ENCODE data around the gene ERBIN.
"Not testable (repeated sequence)": the region's sequence is repeated elsewhere in the genome, so short reads cannot be mapped to it uniquely, and the experiment has no call there.

Gene ERBIN

GRCh38 chr5:65926276-65926783 lies at the start of gene ERBIN:
TSS of gene ERBIN (plus strand) at chr5:65926575. CDS start at chr5:65992719, 66,144 bp downstream.
- DNase-seq: peak; percentile 27

DNA sequence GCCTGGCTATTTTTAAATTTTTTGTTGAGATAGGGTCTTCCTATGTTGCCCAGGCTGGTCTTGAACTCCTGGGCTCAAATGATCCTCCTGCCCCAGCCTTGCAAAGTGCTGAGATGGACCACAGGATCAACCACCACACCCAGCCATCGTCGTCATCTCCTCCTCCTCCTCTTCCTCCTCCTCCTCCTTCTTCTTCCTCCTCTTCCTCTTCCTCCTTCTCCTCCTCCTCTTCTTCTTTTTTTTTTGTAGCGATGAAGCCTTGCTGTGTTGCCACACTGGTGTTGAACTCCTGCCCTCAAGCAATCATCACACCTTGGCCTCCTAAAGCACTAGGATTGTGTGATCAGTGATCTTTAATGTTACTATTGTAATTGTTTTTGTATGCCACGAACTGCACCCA lies 49.4 kb upstream of the ERBIN start:
- DNase-seq: no peak

GRCh38 chr5:65879668-65880256 lies 46.6 kb upstream of the ERBIN start:
- not testable (repeated sequence) for DNase-seq

DNA sequence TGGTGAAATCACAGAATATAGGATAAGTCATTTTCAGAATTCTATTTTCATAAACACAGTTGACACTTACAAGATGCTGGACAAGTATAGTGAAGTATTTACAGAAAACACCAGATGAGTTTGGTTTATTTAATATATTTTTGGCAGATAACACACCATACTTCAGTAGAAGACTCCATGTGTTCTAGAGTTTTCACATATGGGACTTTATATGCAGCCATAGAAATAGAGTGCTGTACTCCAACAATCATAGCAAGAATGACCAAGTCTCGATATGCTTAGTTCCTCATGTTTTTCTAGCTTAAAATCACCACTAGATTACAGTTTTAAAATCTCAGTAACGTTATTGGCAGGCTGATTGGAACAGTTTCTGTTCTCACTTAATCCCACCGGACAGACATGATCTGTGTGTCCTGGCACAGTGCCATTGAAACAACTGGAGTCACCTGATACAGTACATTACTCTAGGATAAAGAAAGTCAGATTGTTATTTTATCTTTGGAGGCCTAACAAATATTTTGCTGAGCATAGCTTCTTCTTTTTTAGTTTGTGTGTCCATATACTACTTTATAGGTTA lies 45.8 kb upstream of the ERBIN start:
- DNase-seq: no peak

GRCh38 chr5:65882278-65882677 lies 44.1 kb upstream of the ERBIN start:
- no peak for DNase-seq

DNA sequence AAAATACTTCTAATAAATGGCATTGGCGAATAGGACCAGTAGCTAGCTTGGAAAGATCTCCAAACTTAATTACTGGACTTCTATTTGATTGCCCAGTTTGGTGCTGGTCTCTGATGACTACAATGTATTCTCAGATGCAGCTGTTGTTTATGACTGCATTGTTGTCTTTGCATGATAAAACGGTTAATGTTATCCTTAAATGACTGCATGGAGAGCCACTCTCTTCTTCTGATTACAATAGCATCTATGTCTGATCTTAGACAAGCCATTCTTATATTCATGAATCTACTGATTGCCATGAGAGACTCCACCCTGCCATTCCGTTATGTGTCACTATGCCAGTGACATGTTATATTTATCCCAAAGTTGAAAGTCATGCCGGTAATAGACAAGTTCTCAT lies 42.9 kb upstream of the ERBIN start:
- no peak for DNase-seq

DNA sequence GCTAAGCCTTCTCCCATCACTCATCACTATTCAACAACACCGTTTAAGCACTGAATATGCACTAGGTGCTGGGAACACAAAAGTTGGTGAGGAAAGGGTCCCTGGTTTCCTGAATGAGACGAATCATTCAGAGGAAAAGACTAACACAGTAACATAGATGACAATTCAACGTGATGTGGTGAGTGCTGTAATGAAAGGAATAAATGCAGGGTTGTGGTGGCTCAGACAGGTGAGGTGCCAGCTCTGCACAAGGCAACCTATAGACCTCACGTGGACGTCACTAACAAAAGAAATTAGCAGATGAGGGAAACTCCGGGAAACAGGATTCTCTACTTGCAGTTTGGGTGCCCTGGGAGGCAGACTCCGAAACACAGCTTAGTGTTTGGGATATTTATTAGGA lies 40.0 kb upstream of the ERBIN start:
- DNase-seq: no peak

DNA sequence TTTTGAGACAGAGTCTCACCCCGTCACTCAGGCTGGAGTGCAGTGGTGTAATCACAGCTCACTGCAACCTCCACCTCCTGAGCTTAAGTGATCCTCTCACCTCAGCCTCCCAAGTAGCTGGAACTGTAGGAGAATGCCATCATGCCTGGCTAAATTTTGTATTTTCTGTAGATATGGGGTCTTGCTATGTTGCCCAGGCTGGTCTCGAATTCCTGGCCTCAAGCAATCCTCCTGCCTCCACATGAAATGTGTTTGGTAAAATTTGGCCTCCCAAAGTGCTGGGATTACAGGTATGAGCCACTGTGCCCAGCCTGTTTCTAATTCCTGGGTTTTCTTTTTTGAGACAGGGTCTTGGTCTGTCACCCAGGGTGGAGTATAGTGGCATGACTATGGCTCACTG lies 34.4 kb upstream of the ERBIN start:
- DNase-seq: not testable (repeated sequence)

- DNase-seq: no peak
These were observed 33.6 kb upstream of the ERBIN start for GRCh38 chr5:65892801-65893200.

GRCh38 chr5:65893749-65894430 lies 32.5 kb upstream of the ERBIN start:
- DNase-seq: no peak

GRCh38 chr5:65895891-65896290 lies 30.5 kb upstream of the ERBIN start:
- DNase-seq: no peak

DNA sequence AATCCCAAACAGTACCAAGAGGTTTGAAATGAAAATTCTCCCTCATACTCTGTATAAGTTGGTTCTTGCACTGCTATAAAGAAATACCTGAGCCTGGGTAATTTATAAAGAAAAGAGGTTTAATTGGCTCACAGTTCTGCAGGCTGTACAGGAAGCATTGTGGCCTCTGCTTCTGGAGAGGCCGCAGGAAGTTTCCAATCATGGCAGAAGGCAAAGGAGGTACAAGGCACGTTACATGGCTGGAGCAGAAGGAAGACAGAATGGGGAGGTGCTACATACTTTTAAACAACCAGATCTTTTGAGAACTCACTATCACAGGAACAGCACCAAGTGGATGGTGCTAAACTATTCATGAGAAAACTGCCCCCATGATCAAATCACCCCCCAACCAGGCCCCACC lies 25.6 kb upstream of the ERBIN start:
- DNase-seq: no peak

DNA sequence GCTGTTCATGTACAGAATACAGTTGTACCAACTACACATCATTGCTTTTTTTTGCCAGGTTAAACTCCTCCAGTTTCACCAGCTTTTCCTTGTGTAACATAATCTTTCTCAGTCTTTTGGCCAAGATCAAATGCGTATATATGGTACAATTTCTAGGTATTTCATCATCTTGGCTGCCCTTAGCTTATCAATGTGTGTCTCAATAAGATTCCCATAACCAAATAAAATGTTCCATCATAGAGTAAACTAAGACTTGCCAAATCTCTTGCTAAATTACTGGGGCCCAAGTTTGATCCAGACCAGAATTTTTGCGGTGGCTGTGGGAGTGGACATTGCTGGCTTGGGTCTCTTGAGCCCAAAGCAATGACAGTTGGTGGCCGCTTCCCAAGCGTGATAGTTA lies 24.3 kb upstream of the ERBIN start:
- no peak for DNase-seq

DNA sequence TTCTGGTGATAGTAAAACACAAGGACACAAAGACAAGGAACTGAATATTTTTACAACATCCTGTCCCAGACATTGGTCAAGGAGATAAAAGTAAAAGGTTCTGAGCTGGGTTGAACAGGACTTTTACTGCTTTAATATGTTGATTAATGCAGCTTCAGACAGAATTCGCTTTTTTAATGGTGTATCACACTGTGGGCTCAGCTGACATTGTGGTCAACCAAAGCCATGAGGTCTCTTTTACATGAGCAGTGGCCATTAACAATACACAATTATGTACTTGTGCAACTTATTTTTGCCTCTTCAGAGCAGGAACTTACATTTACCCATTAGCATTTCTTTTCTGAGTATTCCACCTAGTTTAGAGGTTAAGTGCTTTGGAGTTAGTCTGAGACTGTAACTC lies 22.8 kb upstream of the ERBIN start:
- no peak for DNase-seq

- DNase-seq: no peak
These were observed 20.1 kb upstream of the ERBIN start for GRCh38 chr5:65906256-65906655.

DNA sequence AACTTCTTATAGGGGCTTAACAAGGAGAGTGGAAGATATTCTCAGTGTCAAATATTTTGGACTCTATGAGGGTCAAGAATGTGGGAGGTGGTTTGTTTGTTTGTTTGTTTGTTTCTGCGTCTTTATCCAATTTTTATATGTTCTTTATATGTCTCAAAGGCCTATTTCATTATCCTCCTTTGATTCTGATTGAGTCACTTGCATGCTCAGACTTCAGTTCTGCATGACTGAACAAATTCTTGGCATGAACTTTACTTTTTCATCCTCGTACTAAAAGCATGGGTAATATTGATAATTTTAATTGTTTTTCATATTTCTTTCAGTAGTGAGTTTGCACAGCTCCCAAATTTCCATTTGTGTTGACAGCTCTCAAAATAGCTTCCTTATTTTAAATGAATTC lies 19.2 kb upstream of the ERBIN start:
- no peak for DNase-seq

GRCh38 chr5:65910711-65911110 lies 15.7 kb upstream of the ERBIN start:
- no peak for DNase-seq

DNA sequence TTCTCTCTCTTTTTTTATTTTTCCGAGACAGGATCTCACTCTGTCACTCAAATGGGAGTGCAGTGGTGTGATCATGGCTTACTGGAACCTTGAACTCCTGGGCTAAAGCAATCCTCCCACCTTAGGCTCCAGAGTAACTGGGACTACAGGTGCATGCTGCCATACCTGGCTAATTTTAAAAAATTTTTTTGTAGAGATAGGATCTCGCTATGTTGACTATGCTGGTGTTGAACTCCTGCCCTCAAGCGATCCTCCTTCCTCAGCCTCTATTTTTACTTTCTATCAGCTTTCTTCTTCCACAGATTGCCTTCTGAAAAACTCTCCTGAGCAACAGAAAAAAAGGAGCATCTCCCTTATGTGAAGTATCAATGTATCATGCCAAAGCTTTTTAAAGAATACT lies 14.1 kb upstream of the ERBIN start:
- DNase-seq: no peak

- no peak for DNase-seq
These were observed 12.9 kb upstream of the ERBIN start for GRCh38 chr5:65913519-65913918.

- no peak for DNase-seq
These were observed 11.7 kb upstream of the ERBIN start for GRCh38 chr5:65914641-65915196.

- not testable (repeated sequence) for DNase-seq
These were observed 10.7 kb upstream of the ERBIN start for GRCh38 chr5:65915661-65916060.

GRCh38 chr5:65916066-65916465 lies 10.3 kb upstream of the ERBIN start:
- no peak for DNase-seq

GRCh38 chr5:65916636-65917035 lies 9.7 kb upstream of the ERBIN start:
- no peak for DNase-seq

- no peak for DNase-seq
These were observed 6.6 kb upstream of the ERBIN start for GRCh38 chr5:65919773-65920172.
